A549 (cell line): ENCODE results near the gene PTPN14. TPM values are rescaled to one million over a fixed set of nuclear protein-coding genes. Genes with fewer than 3 reads are reported as not detected.

ENCODE experiments used
- ATAC-seq, 2 experiments: fragments of 200-7000 bp in 1 of 2; fragments of >200 bp in 1 of 2; cut with Nextera tagmentation in 1 of 2; cut with Tn5 transposase in 1 of 2; 3 replicates each; pipeline versions ENCODE4 v1.8.0 to v1.9.1; 2018 to 2020; ENCODE audit warnings: mild to moderate bottlenecking in 1 of 2, moderate library complexity in 1 of 2
- CTCF ChIA-PET: fragments of 300-600 bp; sonication (Branson Sonifier 250); formaldehyde crosslinking; extraction: SDS; loops from one replicate; lab custom pipeline; 2021; ENCODE audit warnings: antibody characterized with exemption, inconsistent platforms; lab: Yijun Ruan, JAX
- POLR2A ChIA-PET: fragments of 350-600 bp; formaldehyde crosslinking; extraction: SDS; loops from one replicate; lab custom pipeline; 2021; ENCODE audit warnings: antibody characterized with exemption, inconsistent platforms; lab: Yijun Ruan, JAX
- DNase-seq, 2 experiments: peaks; one replicate each; pipeline versions ENCODE4 v3.0.0 to v3.0.0-alpha.2; 2011 to 2016; ENCODE audit warnings: low read depth in 1 of 2, low spot score in 1 of 2
- FAIRE-seq: peaks from 2 replicates; lab custom pipeline; 2011; peaks lifted over from hg19 to GRCh38; lab: Jason Lieb, UNC
- H3K27ac ChIP-seq, 2 experiments: fragments of >200 bp; sonication (Bioruptor Twin); formaldehyde crosslinking; 3 replicates each; pipeline ENCODE4 v1.5.1; 2016 to 2017
- H3K4me1 ChIP-seq: fragments of >200 bp; sonication (Bioruptor Twin); formaldehyde crosslinking; 3 replicates; pipeline ENCODE4 v1.6.1; 2016
- H3K4me2 ChIP-seq: fragments of >200 bp; sonication (Bioruptor Twin); formaldehyde crosslinking; 3 replicates; pipeline ENCODE4 v1.6.1; 2016
- H3K4me3 ChIP-seq: fragments of >200 bp; sonication (Bioruptor Twin); formaldehyde crosslinking; 3 replicates; pipeline ENCODE4 v1.5.1; 2016
- H3K9me3 ChIP-seq: fragments of >200 bp; sonication (Bioruptor Twin); formaldehyde crosslinking; 3 replicates; pipeline ENCODE4 v1.6.1; 2016
- BHLHE40 ChIP-seq: IDR thresholded peaks from 2 replicates; pipeline ENCODE4 v1.6.1; 2012; ENCODE audit warnings: low read depth, low read length, inconsistent platforms
- CEBPB ChIP-seq, 2 experiments: fragments of >200 bp in 1 of 2; sonication (Bioruptor Twin) in 1 of 2; formaldehyde crosslinking in 1 of 2; IDR thresholded peaks; 2 replicates each; pipeline ENCODE4 v1.6.1; 2012 to 2016
- CHD4 ChIP-seq: fragments of 200-600 bp; sonication (generic); IDR thresholded peaks from 2 replicates; pipeline ENCODE4 v1.6.1; 2016; ENCODE audit warnings: antibody characterized with exemption, mild to moderate bottlenecking, borderline replicate concordance
- CTCF ChIP-seq: fragments of >200 bp; sonication (Bioruptor Twin); formaldehyde crosslinking; IDR thresholded peaks from 3 replicates; pipeline ENCODE4 v1.5.1; 2016
- FOSB ChIP-seq: fragments of 250-450 bp; sonication (Bioruptor Pico); IDR thresholded peaks from 2 replicates; pipeline ENCODE4 v1.5.0; 2020; ENCODE audit warnings: mild to moderate bottlenecking, moderate library complexity
- FOSL2 ChIP-seq, 2 experiments: fragments of 450-650 bp in 1 of 2; fragments of >200 bp in 1 of 2; sonication (Bioruptor Twin) in 1 of 2; formaldehyde crosslinking; IDR thresholded peaks; 2 replicates each; pipeline versions ENCODE4 v1.5.0 to v1.6.1; 2016 to 2020; ENCODE audit warnings: mild to moderate bottlenecking in 1 of 2, moderate library complexity in 1 of 2
- HES2 ChIP-seq: fragments of >200 bp; sonication (Bioruptor Twin); formaldehyde crosslinking; IDR thresholded peaks from 2 replicates; pipeline ENCODE4 v1.6.1; 2016
- HEYL ChIP-seq: fragments of 250-450 bp; sonication (Bioruptor Pico); IDR thresholded peaks from 2 replicates; pipeline ENCODE4 v1.8.0; 2021; ENCODE audit warnings: mild to moderate bottlenecking, moderate library complexity
- HOXB13 ChIP-seq: fragments of 250-450 bp; sonication (Bioruptor Pico); IDR thresholded peaks from 2 replicates; pipeline ENCODE4 v1.5.0; 2020; ENCODE audit warnings: low read depth, mild to moderate bottlenecking, moderate library complexity
- HOXB5 ChIP-seq: fragments of 250-450 bp; sonication (Bioruptor Pico); IDR thresholded peaks from 2 replicates; pipeline ENCODE4 v1.5.0; 2020; ENCODE audit warnings: mild to moderate bottlenecking, moderate library complexity
- JUNB ChIP-seq: fragments of >200 bp; sonication (Bioruptor Twin); formaldehyde crosslinking; IDR thresholded peaks from 2 replicates; pipeline ENCODE4 v1.6.1; 2016
- KDM1A ChIP-seq: fragments of 200-600 bp; sonication (generic); IDR thresholded peaks from 2 replicates; pipeline ENCODE4 v1.6.1; 2016; ENCODE audit warnings: low read depth, mild to moderate bottlenecking
- MAFK ChIP-seq: fragments of 450-650 bp; IDR thresholded peaks from 2 replicates; pipeline ENCODE4 v1.6.1; 2014; ENCODE audit not compliant: partially characterized antibody
- POLR2A ChIP-seq: IDR thresholded peaks from 2 replicates; pipeline ENCODE4 v1.6.1; 2012; ENCODE audit warnings: mild to moderate bottlenecking, low read length
- POLR2AphosphoS2 ChIP-seq: conservative IDR thresholded peaks from 2 replicates; pipeline ENCODE4 v1.6.1; 2012; ENCODE audit warnings: low read length, improper control_type of control experiment, inconsistent platforms
- RAD21 ChIP-seq, 2 experiments: fragments of >200 bp in 1 of 2; sonication (Bioruptor Twin) in 1 of 2; formaldehyde crosslinking in 1 of 2; IDR thresholded peaks in 1 of 2; conservative IDR thresholded peaks in 1 of 2; 2 replicates in 1 of 2; 3 replicates in 1 of 2; pipeline ENCODE4 v1.6.1; 2012 to 2018; ENCODE audit warnings: inconsistent platforms in 1 of 2
- RARB ChIP-seq: fragments of 250-450 bp; sonication (Bioruptor Pico); IDR thresholded peaks from 2 replicates; pipeline ENCODE4 v1.8.0; 2021; ENCODE audit warnings: mild to moderate bottlenecking, moderate library complexity
- RNF2 ChIP-seq: fragments of 200-600 bp; sonication (generic); IDR thresholded peaks from 2 replicates; pipeline ENCODE4 v1.6.1; 2016; ENCODE audit warnings: low read depth, mild to moderate bottlenecking, antibody characterized with exemption, moderate library complexity, borderline replicate concordance
- SMC3 ChIP-seq: fragments of >200 bp; sonication (Bioruptor Twin); formaldehyde crosslinking; IDR thresholded peaks from 3 replicates; pipeline ENCODE4 v1.6.1; 2018; ENCODE audit warnings: inconsistent platforms
- TP53 ChIP-seq: fragments of 250-450 bp; sonication (Bioruptor Pico); IDR thresholded peaks from 2 replicates; pipeline ENCODE4 v1.5.0; 2021; ENCODE audit warnings: mild to moderate bottlenecking, moderate library complexity
- ZC3H11A ChIP-seq: fragments of 450-650 bp; IDR thresholded peaks from 2 replicates; pipeline ENCODE4 v1.6.1; 2014; ENCODE audit warnings: antibody characterized with exemption, mild to moderate bottlenecking
- WGBS: methylation state at CpG from one replicate; pipeline ENCODE4 v1.1.6; 2017; ENCODE audit errors: missing lambda C conversion rate; 5-methylcytosine and 5-hydroxymethylcytosine counted together
- polyA plus RNA-seq, 4 experiments: library from polyadenylated mRNA; depleted of rRNA in 3 of 4; stranded (reverse); fragments of >200 nt; fragmentation: RNase III in 1 of 4; extraction: RNeasy Plus Mini Kit Qiagen cat#74134 plus additional on column Dnase treatment in 1 of 4; gene quantifications; 2 replicates in 3 of 4; 3 replicates in 1 of 4; pipeline ENCODE4 v1.2.3, GENCODE V29; 2011 to 2017
- TF ChIP-seq, protein P1 (sequence below): fragments of 150-350 bp; IDR thresholded peaks from 2 replicates; pipeline ENCODE4 v1.6.1; 2014; ENCODE audit warnings: low read depth, mild to moderate bottlenecking, low read length
- TF ChIP-seq, protein P2 (sequence below): fragments of 450-650 bp; IDR thresholded peaks from 2 replicates; pipeline ENCODE4 v1.6.1; 2014; ENCODE audit warnings: antibody characterized with exemption
- TF ChIP-seq, protein P3 (sequence below): fragments of 250-450 bp; sonication (Bioruptor Pico); IDR thresholded peaks from 2 replicates; pipeline ENCODE4 v1.5.0; 2021; ENCODE audit warnings: mild to moderate bottlenecking, moderate library complexity, borderline replicate concordance
- TF ChIP-seq, protein P4 (sequence below): IDR thresholded peaks from 2 replicates; pipeline ENCODE4 v1.6.1; 2012; ENCODE audit warnings: low read depth, borderline replicate concordance

PTPN14 gene
- polyA plus RNA-seq, 2 of the 4 experiments (the other 2 are of a cell fraction): 9.2 to 10.0 TPM

DNA sequence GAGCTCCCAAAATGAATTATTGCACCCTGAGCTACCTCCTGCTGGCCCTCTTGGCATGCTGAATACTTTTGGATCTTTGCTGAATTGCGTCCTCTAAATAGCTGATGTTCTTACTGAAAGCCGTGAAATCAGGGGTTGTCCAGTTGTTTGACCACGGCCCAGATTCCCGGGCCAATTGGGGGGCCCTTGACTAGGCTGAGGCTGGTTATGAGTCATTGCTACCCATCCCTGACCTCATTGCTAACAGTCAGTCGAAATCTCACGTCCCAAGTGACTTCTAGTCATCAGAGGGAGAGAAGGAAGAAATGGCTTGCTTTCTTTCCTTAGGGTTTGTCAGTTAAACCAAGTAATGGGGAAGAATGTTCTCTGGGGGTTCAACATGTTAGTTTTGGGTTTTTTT lies 233.0 kb downstream of the PTPN14 start:
- FAIRE-seq (no peak), ATAC-seq (no peak), DNase-seq (no peak)
- H3K9me3 ChIP-seq: no peaks in the 10 kb centered on the region
- peaks cover 8% of the 10 kb centered on the region; the same call in 2 of the 3 replicates for H3K4me1 ChIP-seq
- TF ChIP-seq HEYL (CRISPR knock-in tag): no peak
- no peak for TF ChIP-seq HOXB5 (CRISPR knock-in tag)
- TF ChIP-seq, protein P1, sequence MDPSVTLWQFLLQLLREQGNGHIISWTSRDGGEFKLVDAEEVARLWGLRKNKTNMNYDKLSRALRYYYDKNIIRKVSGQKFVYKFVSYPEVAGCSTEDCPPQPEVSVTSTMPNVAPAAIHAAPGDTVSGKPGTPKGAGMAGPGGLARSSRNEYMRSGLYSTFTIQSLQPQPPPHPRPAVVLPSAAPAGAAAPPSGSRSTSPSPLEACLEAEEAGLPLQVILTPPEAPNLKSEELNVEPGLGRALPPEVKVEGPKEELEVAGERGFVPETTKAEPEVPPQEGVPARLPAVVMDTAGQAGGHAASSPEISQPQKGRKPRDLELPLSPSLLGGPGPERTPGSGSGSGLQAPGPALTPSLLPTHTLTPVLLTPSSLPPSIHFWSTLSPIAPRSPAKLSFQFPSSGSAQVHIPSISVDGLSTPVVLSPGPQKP: no peak
- TF ChIP-seq FOSB (CRISPR knock-in tag): no peak
- no peak for TF ChIP-seq HOXB13 (CRISPR knock-in tag)
- TF ChIP-seq POLR2AphosphoS2: no peak
- TF ChIP-seq CHD4: no peak
- TF ChIP-seq RAD21 (conservative IDR thresholded peaks at IDR 0.05 in 1 of 2, IDR thresholded peaks at IDR 0.05 in 1 of 2): no peak
- no peak for TF ChIP-seq JUNB
- no peak for TF ChIP-seq TP53 (CRISPR knock-in tag)
- no peak overlapping the region for H3K4me3 ChIP-seq
- no peak overlapping the region for H3K27ac ChIP-seq
- ChIA-PET POLR2A (interaction anchor here (0.9 kb wide), 1 partner anchor 38 kb away, joined by 3 read pairs; the partner anchor contains the start of gene SMYD2), CTCF (interaction anchor here (0.6 to 7.4 kb wide), 5 partner anchors 12 to 167 kb away, joined by 3 to 98 read pairs (median 18); no protein-coding TSS in a partner anchor)
- 71% methylated on average over 6 of the region's 6 CpGs for WGBS
- H3K4me2 ChIP-seq: no peak overlapping the region

GRCh38 chr1:214317734-214318133 lies 233.7 kb downstream of the PTPN14 start:
- no peak for ATAC-seq

GRCh38 chr1:214317300-214317699 lies 234.1 kb downstream of the PTPN14 start:
- ChIA-PET CTCF (interaction anchor here (1.0 to 7.4 kb wide), 4 partner anchors 13 to 139 kb away, joined by 3 to 98 read pairs (median 30); no protein-coding TSS in a partner anchor), POLR2A (no interaction called here)
- 76% methylated on average over 4 of the region's 4 CpGs for WGBS
- FAIRE-seq: no peak
- Histone ChIP-seq H3K4me1 (peaks cover 8% of the 10 kb centered on the region; the same call in 2 of the 3 replicates), H3K4me3 (no peak overlapping the region), H3K27ac (no peak overlapping the region), H3K4me2 (no peak overlapping the region), H3K9me3 (no peaks in the 10 kb centered on the region)
- no peak for ATAC-seq
- DNase-seq: no peak
- no peak for TF ChIP-seq MAFK
- no peak for TF ChIP-seq FOSL2 (IDR thresholded peaks at IDR 0.05)
- no peak for TF ChIP-seq FOSL2 (CRISPR knock-in tag; IDR thresholded peaks at IDR 0.05)
- TF ChIP-seq, protein P2, sequence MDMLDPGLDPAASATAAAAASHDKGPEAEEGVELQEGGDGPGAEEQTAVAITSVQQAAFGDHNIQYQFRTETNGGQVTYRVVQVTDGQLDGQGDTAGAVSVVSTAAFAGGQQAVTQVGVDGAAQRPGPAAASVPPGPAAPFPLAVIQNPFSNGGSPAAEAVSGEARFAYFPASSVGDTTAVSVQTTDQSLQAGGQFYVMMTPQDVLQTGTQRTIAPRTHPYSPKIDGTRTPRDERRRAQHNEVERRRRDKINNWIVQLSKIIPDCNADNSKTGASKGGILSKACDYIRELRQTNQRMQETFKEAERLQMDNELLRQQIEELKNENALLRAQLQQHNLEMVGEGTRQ: no peak
- TF ChIP-seq FOSB (CRISPR knock-in tag): no peak
- no peak for TF ChIP-seq ZC3H11A
- no peak for TF ChIP-seq SMC3
- no peak for TF ChIP-seq HOXB13 (CRISPR knock-in tag)
- no peak for TF ChIP-seq RARB (CRISPR knock-in tag)
- no peak for TF ChIP-seq POLR2A
- TF ChIP-seq HES2: no peak
- no peak for TF ChIP-seq CTCF
- TF ChIP-seq, protein P3, sequence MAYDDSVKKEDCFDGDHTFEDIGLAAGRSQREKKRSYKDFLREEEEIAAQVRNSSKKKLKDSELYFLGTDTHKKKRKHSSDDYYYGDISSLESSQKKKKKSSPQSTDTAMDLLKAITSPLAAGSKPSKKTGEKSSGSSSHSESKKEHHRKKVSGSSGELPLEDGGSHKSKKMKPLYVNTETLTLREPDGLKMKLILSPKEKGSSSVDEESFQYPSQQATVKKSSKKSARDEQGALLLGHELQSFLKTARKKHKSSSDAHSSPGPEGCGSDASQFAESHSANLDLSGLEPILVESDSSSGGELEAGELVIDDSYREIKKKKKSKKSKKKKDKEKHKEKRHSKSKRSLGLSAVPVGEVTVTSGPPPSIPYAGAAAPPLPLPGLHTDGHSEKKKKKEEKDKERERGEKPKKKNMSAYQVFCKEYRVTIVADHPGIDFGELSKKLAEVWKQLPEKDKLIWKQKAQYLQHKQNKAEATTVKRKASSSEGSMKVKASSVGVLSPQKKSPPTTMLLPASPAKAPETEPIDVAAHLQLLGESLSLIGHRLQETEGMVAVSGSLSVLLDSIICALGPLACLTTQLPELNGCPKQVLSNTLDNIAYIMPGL (CRISPR knock-in tag): no peak
- TF ChIP-seq RNF2: no peak
- no peak for TF ChIP-seq RAD21 (conservative IDR thresholded peaks at IDR 0.05 in 1 of 2, IDR thresholded peaks at IDR 0.05 in 1 of 2)

More at GRCh38 chr1:214317734-214318133, 233.7 kb downstream of the PTPN14 start:
- TF ChIP-seq HES2: no peak
- no peak for TF ChIP-seq HOXB13 (CRISPR knock-in tag)
- TF ChIP-seq SMC3: no peak
- TF ChIP-seq KDM1A: no peak
- TF ChIP-seq CEBPB (IDR thresholded peaks at IDR 0.05): no peak
- no peak for TF ChIP-seq HEYL (CRISPR knock-in tag)
- no peak for TF ChIP-seq POLR2A
- TF ChIP-seq, protein P4, sequence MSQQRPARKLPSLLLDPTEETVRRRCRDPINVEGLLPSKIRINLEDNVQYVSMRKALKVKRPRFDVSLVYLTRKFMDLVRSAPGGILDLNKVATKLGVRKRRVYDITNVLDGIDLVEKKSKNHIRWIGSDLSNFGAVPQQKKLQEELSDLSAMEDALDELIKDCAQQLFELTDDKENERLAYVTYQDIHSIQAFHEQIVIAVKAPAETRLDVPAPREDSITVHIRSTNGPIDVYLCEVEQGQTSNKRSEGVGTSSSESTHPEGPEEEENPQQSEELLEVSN: no peak
- TF ChIP-seq BHLHE40: no peak
- ChIA-PET CTCF (interaction anchor here (1.0 to 7.4 kb wide), 4 partner anchors 13 to 139 kb away, joined by 3 to 98 read pairs (median 30); no protein-coding TSS in a partner anchor), POLR2A (interaction anchor here (0.9 kb wide), 1 partner anchor 37 kb away, joined by 3 read pairs; the partner anchor contains the start of gene SMYD2)
- Histone ChIP-seq H3K4me2 (no peak overlapping the region), H3K9me3 (no peaks in the 10 kb centered on the region), H3K27ac (no peak overlapping the region), H3K4me3 (no peak overlapping the region), H3K4me1 (peaks cover 8% of the 10 kb centered on the region; the same call in 2 of the 3 replicates)
- DNase-seq: no peak
- WGBS: 88% methylated on average over 5 of the region's 5 CpGs
- no peak for FAIRE-seq
